ENCODE measurements around the gene IPO7.

The IPO7 gene

DNA sequence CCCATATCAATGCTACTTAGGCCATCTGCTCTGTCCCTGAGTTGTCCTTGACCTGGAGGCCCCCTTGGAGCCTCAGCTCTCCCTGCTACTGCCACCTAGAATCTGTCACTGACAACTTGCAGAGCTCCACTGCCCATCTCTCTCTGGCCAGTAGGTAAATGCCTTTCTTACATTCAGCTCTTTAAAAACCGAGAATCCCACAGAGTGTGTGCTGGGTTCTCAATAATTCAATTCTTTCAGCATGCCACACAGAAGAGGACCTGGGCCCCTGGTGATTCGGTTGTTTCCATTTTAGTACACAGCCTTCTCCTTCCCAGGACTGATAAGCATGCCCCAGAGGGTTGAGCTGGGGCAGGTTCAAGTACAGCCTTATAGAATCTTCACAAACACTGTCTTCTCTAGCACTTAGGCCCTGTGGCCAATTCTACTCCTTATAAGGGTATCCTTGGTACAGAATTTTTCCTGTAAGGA, 22.0 kb upstream of the IPO7 start:
- Histone ChIP-seq H3F3A (ENCODE audit: insufficient read depth) (peaks cover 11% of the 10 kb centered on the region), H3K27ac (ENCODE audit: low read depth, low read length) (no peak overlapping the region), H3K9me2 (replicated peaks; ENCODE audit: insufficient read depth, low read length) (no peaks in the 10 kb centered on the region), H4K20me1 (ENCODE audit: low read depth, low read length) (no peaks in the 10 kb centered on the region), H2AFZ (ENCODE audit: low read depth, low read length, severe bottlenecking) (peak overlapping the region; percentile 7), H3K79me2 (ENCODE audit: insufficient read depth, low read length) (no peaks in the 10 kb centered on the region), H3K36me3 (ENCODE audit: low read length) (no peaks in the 10 kb centered on the region), H3K4me3 (ENCODE audit: insufficient read depth, low read length, poor library complexity, severe bottlenecking) (no peak overlapping the region), H3K9ac (ENCODE audit: low read length) (no peak overlapping the region), H3K4me2 (ENCODE audit: low read depth, low read length, poor library complexity, severe bottlenecking) (no peak overlapping the region), H3K9me3 (ENCODE audit: insufficient read depth, low read length) (no peaks in the 10 kb centered on the region), H3K27me3 (ENCODE audit: low read length) (no peaks in the 10 kb centered on the region)
- TF ChIP-seq EZH2phosphoT487 (conservative IDR thresholded peaks at IDR 0.05; ENCODE audit: low read length) (no peak), CTCF (IDR thresholded peaks at IDR 0.05; ENCODE audit: insufficient read depth, low read length, poor library complexity, severe bottlenecking) (no peak)

GRCh38 chr11:9363954-9364912, 20.2 kb upstream of the IPO7 start:
- Histone ChIP-seq H3K9me3 (ENCODE audit: insufficient read depth, low read length) (no peaks in the 10 kb centered on the region), H3K4me3 (ENCODE audit: insufficient read depth, low read length, poor library complexity, severe bottlenecking) (peak overlapping the region; percentile 50), H3K79me2 (ENCODE audit: insufficient read depth, low read length) (no peaks in the 10 kb centered on the region), H3K27me3 (ENCODE audit: low read length) (no peaks in the 10 kb centered on the region), H3F3A (ENCODE audit: insufficient read depth) (peaks cover 11% of the 10 kb centered on the region), H3K27ac (ENCODE audit: low read depth, low read length) (peak overlapping the region; percentile 13), H3K4me2 (ENCODE audit: low read depth, low read length, poor library complexity, severe bottlenecking) (peak overlapping the region; percentile 63), H4K20me1 (ENCODE audit: low read depth, low read length) (no peaks in the 10 kb centered on the region), H3K9me2 (replicated peaks; ENCODE audit: insufficient read depth, low read length) (no peaks in the 10 kb centered on the region), H2AFZ (ENCODE audit: low read depth, low read length, severe bottlenecking) (peak overlapping the region; percentile 75), H3K9ac (ENCODE audit: low read length) (peak overlapping the region; percentile 64), H3K36me3 (ENCODE audit: low read length) (no peaks in the 10 kb centered on the region)
- TF ChIP-seq EZH2phosphoT487 (conservative IDR thresholded peaks at IDR 0.05; ENCODE audit: low read length) (no peak), CTCF (IDR thresholded peaks at IDR 0.05; ENCODE audit: insufficient read depth, low read length, poor library complexity, severe bottlenecking) (no peak)

DNA sequence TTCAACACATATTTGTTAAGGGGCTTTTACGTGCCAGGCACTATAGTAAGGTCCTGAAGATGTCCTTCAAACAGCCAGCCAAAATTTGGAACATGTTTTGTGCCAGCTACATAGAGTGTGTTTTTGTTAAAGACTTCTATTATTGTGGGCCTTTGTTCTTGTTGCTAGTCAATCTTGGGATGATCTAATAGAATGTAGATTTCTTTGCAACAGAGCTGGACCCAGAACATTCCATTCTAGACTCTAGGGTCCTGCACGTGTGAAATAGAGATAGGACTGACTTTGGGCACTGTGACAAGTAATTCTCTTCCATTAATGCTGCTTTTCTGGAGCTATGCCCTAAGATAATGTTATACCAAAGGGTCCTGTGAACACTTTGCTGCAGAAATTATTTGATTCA, 16.9 kb upstream of the IPO7 start:
- Histone ChIP-seq H3K79me2 (ENCODE audit: insufficient read depth, low read length) (no peaks in the 10 kb centered on the region), H4K20me1 (ENCODE audit: low read depth, low read length) (no peaks in the 10 kb centered on the region), H2AFZ (ENCODE audit: low read depth, low read length, severe bottlenecking) (no peak overlapping the region), H3K9me2 (replicated peaks; ENCODE audit: insufficient read depth, low read length) (no peaks in the 10 kb centered on the region), H3K9me3 (ENCODE audit: insufficient read depth, low read length) (no peaks in the 10 kb centered on the region), H3K9ac (ENCODE audit: low read length) (no peak overlapping the region), H3K4me2 (ENCODE audit: low read depth, low read length, poor library complexity, severe bottlenecking) (no peak overlapping the region), H3K36me3 (ENCODE audit: low read length) (no peaks in the 10 kb centered on the region), H3K27ac (ENCODE audit: low read depth, low read length) (no peak overlapping the region), H3K27me3 (ENCODE audit: low read length) (no peaks in the 10 kb centered on the region), H3K4me3 (ENCODE audit: insufficient read depth, low read length, poor library complexity, severe bottlenecking) (no peak overlapping the region), H3F3A (ENCODE audit: insufficient read depth) (peaks cover 9% of the 10 kb centered on the region)
- TF ChIP-seq EZH2phosphoT487 (conservative IDR thresholded peaks at IDR 0.05; ENCODE audit: low read length): no peak
- no peak for TF ChIP-seq CTCF (IDR thresholded peaks at IDR 0.05; ENCODE audit: insufficient read depth, low read length, poor library complexity, severe bottlenecking)
